ENCODE data around the gene CFB. TPM values are rescaled to one million over a fixed set of nuclear protein-coding genes. Genes with fewer than 3 reads are reported as not detected.
"Not testable (repeated sequence)": the region's sequence is repeated elsewhere in the genome, so short reads cannot be mapped to it uniquely, and the experiment has no call there.

CFB gene
- total RNA-seq, 1 experiment from 2014 or later = 5.6 TPM

DNA sequence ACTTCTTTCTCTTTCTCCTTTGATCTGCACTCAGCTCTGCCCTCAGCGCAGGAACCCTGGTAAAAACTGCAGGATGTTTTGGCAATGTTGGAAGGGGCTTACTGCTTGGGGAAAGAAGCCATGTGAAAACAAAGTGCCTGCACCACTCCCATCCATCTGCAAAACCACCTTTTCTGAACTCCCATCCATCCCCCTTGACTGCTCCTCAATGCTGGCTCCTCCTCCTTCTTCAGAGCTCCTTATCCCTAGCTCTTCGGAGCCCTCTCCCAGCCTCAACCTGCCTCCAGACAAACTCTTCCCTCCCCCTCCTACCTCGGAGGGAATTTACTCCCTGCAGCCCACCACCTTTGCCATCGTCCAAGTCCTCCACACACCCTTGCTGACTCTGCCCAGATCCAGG is 39.8 kb upstream of the CFB start:
- TF ChIP-seq, protein P1, sequence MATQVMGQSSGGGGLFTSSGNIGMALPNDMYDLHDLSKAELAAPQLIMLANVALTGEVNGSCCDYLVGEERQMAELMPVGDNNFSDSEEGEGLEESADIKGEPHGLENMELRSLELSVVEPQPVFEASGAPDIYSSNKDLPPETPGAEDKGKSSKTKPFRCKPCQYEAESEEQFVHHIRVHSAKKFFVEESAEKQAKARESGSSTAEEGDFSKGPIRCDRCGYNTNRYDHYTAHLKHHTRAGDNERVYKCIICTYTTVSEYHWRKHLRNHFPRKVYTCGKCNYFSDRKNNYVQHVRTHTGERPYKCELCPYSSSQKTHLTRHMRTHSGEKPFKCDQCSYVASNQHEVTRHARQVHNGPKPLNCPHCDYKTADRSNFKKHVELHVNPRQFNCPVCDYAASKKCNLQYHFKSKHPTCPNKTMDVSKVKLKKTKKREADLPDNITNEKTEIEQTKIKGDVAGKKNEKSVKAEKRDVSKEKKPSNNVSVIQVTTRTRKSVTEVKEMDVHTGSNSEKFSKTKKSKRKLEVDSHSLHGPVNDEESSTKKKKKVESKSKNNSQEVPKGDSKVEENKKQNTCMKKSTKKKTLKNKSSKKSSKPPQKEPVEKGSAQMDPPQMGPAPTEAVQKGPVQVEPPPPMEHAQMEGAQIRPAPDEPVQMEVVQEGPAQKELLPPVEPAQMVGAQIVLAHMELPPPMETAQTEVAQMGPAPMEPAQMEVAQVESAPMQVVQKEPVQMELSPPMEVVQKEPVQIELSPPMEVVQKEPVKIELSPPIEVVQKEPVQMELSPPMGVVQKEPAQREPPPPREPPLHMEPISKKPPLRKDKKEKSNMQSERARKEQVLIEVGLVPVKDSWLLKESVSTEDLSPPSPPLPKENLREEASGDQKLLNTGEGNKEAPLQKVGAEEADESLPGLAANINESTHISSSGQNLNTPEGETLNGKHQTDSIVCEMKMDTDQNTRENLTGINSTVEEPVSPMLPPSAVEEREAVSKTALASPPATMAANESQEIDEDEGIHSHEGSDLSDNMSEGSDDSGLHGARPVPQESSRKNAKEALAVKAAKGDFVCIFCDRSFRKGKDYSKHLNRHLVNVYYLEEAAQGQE (IDR thresholded peaks at IDR 0.05; ENCODE audit: insufficient read depth in 1 of 2, low read depth in 2 of 2, low read length in 1 of 2) = no peak
- TF ChIP-seq, protein P2, sequence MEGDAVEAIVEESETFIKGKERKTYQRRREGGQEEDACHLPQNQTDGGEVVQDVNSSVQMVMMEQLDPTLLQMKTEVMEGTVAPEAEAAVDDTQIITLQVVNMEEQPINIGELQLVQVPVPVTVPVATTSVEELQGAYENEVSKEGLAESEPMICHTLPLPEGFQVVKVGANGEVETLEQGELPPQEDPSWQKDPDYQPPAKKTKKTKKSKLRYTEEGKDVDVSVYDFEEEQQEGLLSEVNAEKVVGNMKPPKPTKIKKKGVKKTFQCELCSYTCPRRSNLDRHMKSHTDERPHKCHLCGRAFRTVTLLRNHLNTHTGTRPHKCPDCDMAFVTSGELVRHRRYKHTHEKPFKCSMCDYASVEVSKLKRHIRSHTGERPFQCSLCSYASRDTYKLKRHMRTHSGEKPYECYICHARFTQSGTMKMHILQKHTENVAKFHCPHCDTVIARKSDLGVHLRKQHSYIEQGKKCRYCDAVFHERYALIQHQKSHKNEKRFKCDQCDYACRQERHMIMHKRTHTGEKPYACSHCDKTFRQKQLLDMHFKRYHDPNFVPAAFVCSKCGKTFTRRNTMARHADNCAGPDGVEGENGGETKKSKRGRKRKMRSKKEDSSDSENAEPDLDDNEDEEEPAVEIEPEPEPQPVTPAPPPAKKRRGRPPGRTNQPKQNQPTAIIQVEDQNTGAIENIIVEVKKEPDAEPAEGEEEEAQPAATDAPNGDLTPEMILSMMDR (IDR thresholded peaks at IDR 0.05) = no peak
- TF ChIP-seq TCF7L2 (IDR thresholded peaks at IDR 0.05; ENCODE audit: low read depth, low read length) (no peak), POLR2AphosphoS5 (IDR thresholded peaks at IDR 0.05; ENCODE audit: low read depth, low read length) (no peak), SIN3A (IDR thresholded peaks at IDR 0.05; ENCODE audit: borderline replicate concordance, insufficient read depth, low read depth, low read length) (no peak)
- H3K9me3 ChIP-seq (ENCODE audit: control insufficient read depth, insufficient read depth, low read depth, low read length) = no peaks in the 10 kb centered on the region
- H3K27ac ChIP-seq (ENCODE audit: low read length) = no peak overlapping the region
- DNase-seq (ENCODE audit: low read depth, low spot score) (no peak), ATAC-seq (no peak)
- CTCF ChIA-PET = interaction anchor here (0.6 kb wide), 1 partner anchor 11 kb away, joined by 4 read pairs; no protein-coding TSS in a partner anchor
- intact Hi-C loops (cut with micrococcal nuclease; ENCODE audit: unreplicated experiment) = no loop called here
- no peaks in the 10 kb centered on the region for H3K36me3 ChIP-seq (ENCODE audit: control insufficient read depth, insufficient read depth, low read length)
- peaks cover 10% of the 10 kb centered on the region for H3K4me1 ChIP-seq (ENCODE audit: control insufficient read depth, insufficient read depth, low read length)
- in situ Hi-C loops (cut with HindIII; ENCODE audit: low pct_unique_long_range_greater_than_20kb, low sequenced_read_pairs) = no loop called here
- POLR2A ChIA-PET = interaction anchor here (0.5 kb wide), 1 partner anchor 229 kb away, joined by 9 read pairs; no protein-coding TSS in a partner anchor
- no peak overlapping the region for H3K4me3 ChIP-seq (ENCODE audit: low read depth in 2 of 2, low read length in 2 of 2)
- BruUV-seq (replicated peaks) = no TSS peak
- no peaks in the 10 kb centered on the region for H3K27me3 ChIP-seq (ENCODE audit: control insufficient read depth, insufficient read depth, low read length)

DNA sequence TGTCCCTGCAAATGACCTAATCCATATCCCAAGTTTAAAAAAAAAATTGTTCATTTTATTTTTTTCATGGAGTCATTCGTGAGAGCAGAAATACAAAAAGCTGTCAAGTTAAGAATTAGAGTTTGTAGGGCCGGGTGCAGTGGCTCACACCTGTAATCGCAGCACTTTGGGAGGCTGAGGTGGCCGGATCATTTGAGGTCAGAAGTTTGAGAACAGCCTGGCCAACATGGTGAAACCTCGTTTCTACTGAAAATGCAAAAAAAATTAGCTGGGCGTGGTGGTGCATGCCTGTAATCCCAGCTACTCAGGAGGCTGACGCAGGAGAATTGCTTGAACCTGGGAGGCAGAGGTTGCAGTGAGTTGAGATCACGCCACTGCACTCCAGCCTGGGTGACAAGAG is 39.2 kb upstream of the CFB start:
- intact Hi-C loops (cut with micrococcal nuclease; ENCODE audit: unreplicated experiment); H3K9me3 ChIP-seq (ENCODE audit: control insufficient read depth, insufficient read depth, low read depth, low read length); CTCF ChIA-PET: not testable (repeated sequence)

DNA sequence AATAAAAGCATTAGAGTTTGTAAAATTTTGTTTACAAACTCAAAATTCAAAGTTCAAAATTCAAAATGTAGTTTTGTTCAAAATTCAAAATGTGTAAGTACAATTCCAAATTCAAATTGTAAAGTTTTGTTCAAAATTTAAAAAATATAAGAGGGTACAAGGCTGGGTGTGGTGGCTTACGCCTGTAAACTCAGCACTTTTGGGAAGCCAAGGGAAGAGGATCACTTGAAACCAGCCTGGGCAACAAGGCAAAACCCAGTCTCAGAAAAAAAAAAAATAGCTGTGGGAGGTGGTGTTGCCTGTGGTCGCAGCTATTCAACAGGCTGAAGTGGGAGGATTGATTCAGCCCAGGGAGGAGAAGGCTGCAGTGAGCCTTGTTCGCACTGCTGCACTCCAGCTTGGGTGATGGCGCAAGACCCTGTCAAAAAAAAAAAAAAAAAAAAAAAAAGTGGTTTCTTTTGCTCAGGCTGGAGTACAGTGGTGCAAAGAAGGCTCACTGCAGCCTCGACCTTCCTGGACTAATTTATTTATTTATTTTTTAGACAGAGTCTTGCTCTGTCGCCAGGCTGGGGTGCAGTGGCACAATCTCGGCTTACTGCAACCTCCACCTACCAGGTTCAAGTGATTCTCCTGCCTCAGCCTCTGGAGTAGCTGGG is 38.6 kb upstream of the CFB start:
- intact Hi-C loops (cut with micrococcal nuclease; ENCODE audit: unreplicated experiment) (no loop called here), in situ Hi-C loops (cut with HindIII; ENCODE audit: low pct_unique_long_range_greater_than_20kb, low sequenced_read_pairs) (no loop called here)
- Histone ChIP-seq H3K27ac (ENCODE audit: low read length) (no peak overlapping the region), H3K27me3 (ENCODE audit: control insufficient read depth, insufficient read depth, low read length) (no peaks in the 10 kb centered on the region), H3K4me3 (ENCODE audit: low read depth in 2 of 2, low read length in 2 of 2) (no peak overlapping the region), H3K9me3 (ENCODE audit: control insufficient read depth, insufficient read depth, low read depth, low read length) (no peaks in the 10 kb centered on the region), H3K4me1 (ENCODE audit: control insufficient read depth, insufficient read depth, low read length) (peaks cover 10% of the 10 kb centered on the region), H3K36me3 (ENCODE audit: control insufficient read depth, insufficient read depth, low read length) (no peaks in the 10 kb centered on the region)
- no TSS peak for BruUV-seq (replicated peaks)
- ChIA-PET CTCF (no interaction called here), POLR2A (no interaction called here)
- ATAC-seq (no peak), DNase-seq (ENCODE audit: low read depth, low spot score) (no peak)
- TF ChIP-seq, protein P1 (IDR thresholded peaks at IDR 0.05; ENCODE audit: insufficient read depth in 1 of 2, low read depth in 2 of 2, low read length in 1 of 2) = no peak
- TF ChIP-seq POLR2AphosphoS5 (IDR thresholded peaks at IDR 0.05; ENCODE audit: low read depth, low read length) (no peak), TCF7L2 (IDR thresholded peaks at IDR 0.05; ENCODE audit: low read depth, low read length) (no peak)

More for the DNA sequence above, 39.2 kb upstream of the CFB start:
- H3K4me3 ChIP-seq (ENCODE audit: low read depth in 2 of 2, low read length in 2 of 2); DNase-seq (ENCODE audit: low read depth, low spot score); in situ Hi-C loops (cut with HindIII; ENCODE audit: low pct_unique_long_range_greater_than_20kb, low sequenced_read_pairs); H3K36me3 ChIP-seq (ENCODE audit: control insufficient read depth, insufficient read depth, low read length); H3K27me3 ChIP-seq (ENCODE audit: control insufficient read depth, insufficient read depth, low read length); BruUV-seq (replicated peaks); H3K27ac ChIP-seq (ENCODE audit: low read length); ATAC-seq: not testable (repeated sequence)
- H3K4me1 ChIP-seq (ENCODE audit: control insufficient read depth, insufficient read depth, low read length) = peaks cover 10% of the 10 kb centered on the region
- POLR2A ChIA-PET = interaction anchor here (0.5 kb wide), 1 partner anchor 228 kb away, joined by 9 read pairs; no protein-coding TSS in a partner anchor

DNA sequence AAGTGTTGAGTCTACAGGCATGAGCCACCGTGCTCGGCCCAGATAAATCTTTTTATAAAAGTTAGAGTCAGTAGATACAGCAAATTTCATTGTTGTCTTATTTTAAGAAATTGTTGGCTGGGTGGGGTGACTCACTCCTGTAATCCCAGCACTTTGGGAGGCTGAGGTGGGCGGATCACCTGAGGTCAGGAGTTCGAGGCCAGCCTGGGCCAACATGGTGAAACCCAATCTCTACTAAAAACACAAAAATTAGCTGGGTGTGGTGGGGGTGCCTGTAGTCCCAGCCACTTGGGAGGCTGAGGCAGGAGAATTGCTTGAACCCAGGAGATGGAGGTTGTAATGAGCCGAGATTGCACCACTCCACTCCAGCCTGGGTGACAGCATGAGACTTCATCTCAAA is 37.6 kb upstream of the CFB start:
- H3K9me3 ChIP-seq (ENCODE audit: control insufficient read depth, insufficient read depth, low read depth, low read length); H3K36me3 ChIP-seq (ENCODE audit: control insufficient read depth, insufficient read depth, low read length); H3K4me3 ChIP-seq (ENCODE audit: low read depth in 2 of 2, low read length in 2 of 2); H3K27ac ChIP-seq (ENCODE audit: low read length); intact Hi-C loops (cut with micrococcal nuclease; ENCODE audit: unreplicated experiment); H3K27me3 ChIP-seq (ENCODE audit: control insufficient read depth, insufficient read depth, low read length); H3K4me1 ChIP-seq (ENCODE audit: control insufficient read depth, insufficient read depth, low read length); DNase-seq (ENCODE audit: low read depth, low spot score); POLR2A ChIA-PET; BruUV-seq (replicated peaks); ATAC-seq; in situ Hi-C loops (cut with HindIII; ENCODE audit: low pct_unique_long_range_greater_than_20kb, low sequenced_read_pairs): not testable (repeated sequence)
- CTCF ChIA-PET = interaction anchor here (0.6 kb wide), 1 partner anchor 145 kb away, joined by 6 read pairs; no protein-coding TSS in a partner anchor

All from Panc1 (cell line).